Colonic mucosa (tissue), 4 donors: ENCODE measurements around the gene LPCAT3. TPM values are rescaled to one million over a fixed set of nuclear protein-coding genes. Genes with fewer than 3 reads are reported as not detected.

ENCODE experiments used
- DNase-seq: peaks from one replicate; pipeline ENCODE4 v3.0.0-alpha.2; 2020
- H3K27ac ChIP-seq: fragments of 200-600 bp; one replicate; pipeline ENCODE4 v1.8.0; 2021
- H3K27me3 ChIP-seq: fragments of 200-600 bp; one replicate; pipeline ENCODE4 v1.8.0; 2021
- H3K36me3 ChIP-seq: fragments of 200-600 bp; one replicate; pipeline ENCODE4 v1.8.0; 2021
- H3K4me1 ChIP-seq: fragments of 200-600 bp; one replicate; pipeline ENCODE4 v1.8.0; 2021; ENCODE audit warnings: mild to moderate bottlenecking
- H3K4me3 ChIP-seq: fragments of 200-600 bp; one replicate; pipeline ENCODE4 v1.8.0; 2021
- H3K9ac ChIP-seq, 2 donors: one replicate each; pipeline ENCODE4 v1.7.0; 2013; ENCODE audit warnings: control low read depth in 2 of 2, low read depth in 2 of 2, low read length in 2 of 2
- H3K9me3 ChIP-seq: fragments of 200-600 bp; one replicate; pipeline ENCODE4 v1.8.0; 2021
- intact Hi-C: fragments of 100-400 bp; cut with DNase I; formaldehyde crosslinking; loops from one replicate; pipeline ENCODE4 v1.14.1; 2022
- total RNA-seq, 2 donors: library from RNA; stranded (reverse); fragmentation: NEBNext Ultra II Directional in 1 of 2; extraction: Animal tissue kit (Norgen Biotek cat#: 25700) in 1 of 2; gene quantifications; one replicate each; pipeline ENCODE4 v1.2.1, GENCODE V29; 2021
- TF ChIP-seq, protein P1 (sequence below): fragments of 200-600 bp; IDR thresholded peaks from one replicate; pipeline ENCODE4 v1.8.0; 2022; ENCODE audit warnings: antibody characterized with exemption, mild to moderate bottlenecking
- donor health status: healthy.
- donor health status: DM: no; HTN: no; CAD: no.
- donor health status: DM: no; HTN: no; CAD: no.

Gene LPCAT3
- total RNA-seq, 2 donors from 2014 or later, result 71.8 to 77.9 TPM

- TF ChIP-seq, protein P1, sequence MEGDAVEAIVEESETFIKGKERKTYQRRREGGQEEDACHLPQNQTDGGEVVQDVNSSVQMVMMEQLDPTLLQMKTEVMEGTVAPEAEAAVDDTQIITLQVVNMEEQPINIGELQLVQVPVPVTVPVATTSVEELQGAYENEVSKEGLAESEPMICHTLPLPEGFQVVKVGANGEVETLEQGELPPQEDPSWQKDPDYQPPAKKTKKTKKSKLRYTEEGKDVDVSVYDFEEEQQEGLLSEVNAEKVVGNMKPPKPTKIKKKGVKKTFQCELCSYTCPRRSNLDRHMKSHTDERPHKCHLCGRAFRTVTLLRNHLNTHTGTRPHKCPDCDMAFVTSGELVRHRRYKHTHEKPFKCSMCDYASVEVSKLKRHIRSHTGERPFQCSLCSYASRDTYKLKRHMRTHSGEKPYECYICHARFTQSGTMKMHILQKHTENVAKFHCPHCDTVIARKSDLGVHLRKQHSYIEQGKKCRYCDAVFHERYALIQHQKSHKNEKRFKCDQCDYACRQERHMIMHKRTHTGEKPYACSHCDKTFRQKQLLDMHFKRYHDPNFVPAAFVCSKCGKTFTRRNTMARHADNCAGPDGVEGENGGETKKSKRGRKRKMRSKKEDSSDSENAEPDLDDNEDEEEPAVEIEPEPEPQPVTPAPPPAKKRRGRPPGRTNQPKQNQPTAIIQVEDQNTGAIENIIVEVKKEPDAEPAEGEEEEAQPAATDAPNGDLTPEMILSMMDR, result no peak
- Histone ChIP-seq H3K36me3 (peaks cover 5% of the 10 kb centered on the region), H3K27ac (peak overlapping the region; percentile 95), H3K9ac (peak overlapping the region; percentile 63 to 98), H3K4me3 (peak overlapping the region; percentile 57), H3K27me3 (no peaks in the 10 kb centered on the region), H3K9me3 (no peaks in the 10 kb centered on the region), H3K4me1 (peaks cover 29% of the 10 kb centered on the region)
- intact Hi-C loops, result loop anchor here (2.0 kb wide), 1 partner anchor 19 kb away; the partner anchor contains the start of gene C12orf57
- DNase-seq, result peak; percentile 60
Observed at GRCh38 chr12:6963791-6964413, 54.4 kb downstream of the LPCAT3 start.

GRCh38 chr12:6963016-6963731 is 55.1 kb downstream of the LPCAT3 start:
- TF ChIP-seq, protein P1, result no peak
- Histone ChIP-seq H3K4me3 (peak overlapping the region; percentile 57), H3K4me1 (peaks cover 26% of the 10 kb centered on the region), H3K36me3 (peaks cover 5% of the 10 kb centered on the region), H3K9ac (peak overlapping the region; percentile 94 to 98), H3K9me3 (no peaks in the 10 kb centered on the region), H3K27me3 (no peaks in the 10 kb centered on the region), H3K27ac (peak overlapping the region; percentile 95)
- DNase-seq, result peak; percentile 96
- intact Hi-C loops, result no loop called here

DNA sequence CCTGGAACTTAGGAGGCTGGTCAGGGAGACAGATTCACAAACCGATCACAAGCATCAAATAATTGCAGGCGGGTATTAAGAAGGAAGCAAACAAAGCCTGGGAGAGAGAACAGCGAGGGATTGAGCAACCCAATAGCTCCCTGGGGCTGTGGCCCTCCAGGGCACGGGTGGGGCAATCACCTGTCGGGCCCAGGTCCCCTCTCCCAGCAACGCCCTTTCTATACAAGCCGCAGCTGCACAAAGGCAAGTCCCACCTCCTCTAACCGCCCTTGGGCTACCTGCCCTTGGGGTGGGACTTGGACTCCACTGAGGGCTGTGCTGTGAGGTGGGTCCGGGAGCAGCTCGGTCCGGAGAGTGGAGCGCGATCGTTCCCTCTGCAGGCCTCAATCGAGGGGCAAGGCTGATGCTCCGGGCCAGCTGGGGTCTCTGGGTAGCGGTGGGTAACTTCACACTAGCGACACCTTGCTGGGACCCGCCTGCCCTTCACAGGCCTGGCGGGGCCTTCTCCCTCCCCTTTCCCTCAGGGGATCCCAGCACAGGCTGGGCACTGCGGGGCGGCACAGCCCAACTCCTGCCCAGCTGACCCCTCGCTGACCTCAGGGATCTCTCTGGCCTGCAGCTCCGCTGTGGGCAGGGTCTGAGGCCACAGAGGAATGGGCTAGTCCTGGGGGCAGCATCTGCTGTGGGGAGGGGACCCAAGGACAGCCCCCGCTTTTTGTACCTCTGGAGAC is 55.8 kb downstream of the LPCAT3 start:
- Histone ChIP-seq H3K36me3 (peaks cover 3% of the 10 kb centered on the region), H3K27ac (peak overlapping the region; percentile 95), H3K27me3 (no peaks in the 10 kb centered on the region), H3K9ac (peak overlapping the region; percentile 94 to 98), H3K4me3 (peak overlapping the region; percentile 57), H3K4me1 (peaks cover 26% of the 10 kb centered on the region), H3K9me3 (no peaks in the 10 kb centered on the region)
- peak; percentile 91 for DNase-seq
- TF ChIP-seq, protein P1, result no peak
- intact Hi-C loops, result no loop called here

GRCh38 chr12:6961695-6962284 is 56.5 kb downstream of the LPCAT3 start:
- TF ChIP-seq, protein P1, result peak; percentile 31
- Histone ChIP-seq H3K4me3 (peak overlapping the region; percentile 57), H3K4me1 (peaks cover 26% of the 10 kb centered on the region), H3K9ac (peak overlapping the region; percentile 58 to 98), H3K27ac (peak overlapping the region; percentile 95), H3K9me3 (no peaks in the 10 kb centered on the region), H3K36me3 (no peaks in the 10 kb centered on the region), H3K27me3 (no peaks in the 10 kb centered on the region)
- peak; percentile 78 for DNase-seq
- intact Hi-C loops, result no loop called here

DNA sequence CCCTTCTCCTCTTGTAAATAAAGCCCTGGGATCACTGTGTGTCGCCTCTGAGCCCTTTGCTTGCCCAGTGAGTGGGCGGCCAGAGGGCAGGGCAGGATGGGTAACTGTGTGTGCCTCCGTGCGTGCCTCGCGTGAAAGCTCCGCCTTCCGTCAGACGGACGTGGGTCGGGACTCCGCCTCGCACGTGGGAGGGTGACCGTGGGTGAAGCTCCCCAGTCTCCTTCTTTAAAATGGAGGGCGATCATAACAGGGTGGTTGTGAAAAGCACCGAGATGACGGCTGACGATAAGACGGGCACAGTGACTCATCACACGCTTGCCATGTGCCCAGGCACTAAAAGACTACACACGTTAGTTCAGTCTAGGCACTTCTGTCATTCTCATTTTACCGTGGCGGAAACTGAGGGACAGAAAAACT is 57.0 kb downstream of the LPCAT3 start:
- Histone ChIP-seq H3K27ac (peak overlapping the region; percentile 95), H3K9ac (peak overlapping the region; percentile 58 to 98), H3K4me1 (peaks cover 26% of the 10 kb centered on the region), H3K36me3 (no peaks in the 10 kb centered on the region), H3K27me3 (no peaks in the 10 kb centered on the region), H3K4me3 (no peak overlapping the region), H3K9me3 (no peaks in the 10 kb centered on the region)
- intact Hi-C loops, result no loop called here
- TF ChIP-seq, protein P1, result no peak
- peak; percentile 69 for DNase-seq
